AG04449 (cell line): Measurements from ENCODE around the gene PTN.

Source experiments
- CTCF ChIA-PET: fragments of 350-600 bp; formaldehyde crosslinking; extraction: SDS; loops from one replicate; lab custom pipeline; 2021; ENCODE audit warnings: antibody characterized with exemption; lab: Yijun Ruan, JAX
- POLR2A ChIA-PET: fragments of 400-600, 350-600 bp; formaldehyde crosslinking; extraction: SDS; loops from one replicate; lab custom pipeline; 2020; ENCODE audit warnings: antibody characterized with exemption, inconsistent platforms; lab: Yijun Ruan, JAX
- DNase-seq: peaks from one replicate; pipeline ENCODE4 v3.0.0-alpha.2; 2010; ENCODE audit warnings: low read depth, low spot score
- H3K4me3 ChIP-seq: 2 replicates; pipeline ENCODE4 v1.5.1; 2011; ENCODE audit warnings: low read depth, mild to moderate bottlenecking, control low read depth, low read length
- CTCF ChIP-seq: IDR thresholded peaks from one replicate; pipeline ENCODE4 v1.5.1; 2011; ENCODE audit warnings: mild to moderate bottlenecking, moderate library complexity, low read length, control low read depth, inconsistent platforms; ENCODE audit not compliant: insufficient read depth; ENCODE audit errors: missing control alignments

The PTN gene

DNA sequence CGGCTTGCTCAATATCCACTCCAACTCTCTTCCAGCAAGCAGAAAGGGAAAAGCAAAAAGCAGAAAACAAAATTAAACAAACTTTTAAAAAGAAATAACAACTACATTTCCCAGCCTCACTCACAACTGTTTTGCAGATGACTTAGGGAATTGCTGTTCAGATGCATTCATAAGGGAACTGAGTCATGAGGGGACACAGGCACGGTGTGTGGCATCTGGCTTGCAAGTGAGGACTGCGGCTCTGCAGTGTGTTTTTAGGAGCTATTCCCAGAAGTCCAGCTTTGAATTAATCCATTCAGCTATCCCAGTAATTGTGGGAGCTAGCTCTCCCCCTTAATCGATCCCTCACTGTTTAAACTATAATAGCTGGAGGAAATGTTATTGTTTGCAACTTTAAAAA is 30.3 kb downstream of the PTN start:
- ChIA-PET POLR2A (no interaction called here), CTCF (interaction anchor here (1.0 kb wide), 1 partner anchor 11 kb away, joined by 3 read pairs; no protein-coding TSS in a partner anchor)
- no peak overlapping the region for H3K4me3 ChIP-seq
- TF ChIP-seq CTCF: no peak
- no peak for DNase-seq

GRCh38 chr7:137306748-137307147 is 36.8 kb downstream of the PTN start:
- no peak for TF ChIP-seq CTCF
- DNase-seq: no peak
- POLR2A ChIA-PET: no interaction called here
- CTCF ChIA-PET: no interaction called here
- no peak overlapping the region for H3K4me3 ChIP-seq

- TF ChIP-seq CTCF: no peak
- no peak for DNase-seq
- ChIA-PET POLR2A (no interaction called here), CTCF (no interaction called here)
- no peak overlapping the region for H3K4me3 ChIP-seq
Measured at GRCh38 chr7:137305901-137306621, 37.5 kb downstream of the PTN start.

GRCh38 chr7:137304624-137305235 is 38.8 kb downstream of the PTN start:
- POLR2A ChIA-PET: no interaction called here
- no peak for TF ChIP-seq CTCF
- CTCF ChIA-PET: no interaction called here
- DNase-seq: no peak
- no peak overlapping the region for H3K4me3 ChIP-seq

DNA sequence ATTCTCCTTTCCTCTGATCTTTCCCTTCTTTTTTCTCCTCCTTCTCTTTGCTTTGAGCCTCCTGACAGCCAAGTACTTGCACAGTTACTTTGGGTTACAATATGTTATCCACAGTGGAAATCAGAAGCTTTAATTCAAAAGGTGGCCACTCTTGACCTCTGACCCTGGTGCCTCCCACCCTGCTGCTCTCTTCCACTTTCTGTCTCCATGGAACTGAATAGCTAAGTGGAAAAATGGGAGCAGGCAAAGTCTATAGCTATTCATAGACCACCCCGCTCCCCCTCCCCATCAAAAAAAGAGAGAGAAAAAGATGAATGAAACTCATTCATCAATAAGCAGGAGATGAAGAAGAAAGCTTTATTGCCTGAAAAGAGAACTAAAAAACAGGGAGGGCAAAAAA is 39.4 kb downstream of the PTN start:
- TF ChIP-seq CTCF: no peak
- ChIA-PET CTCF (no interaction called here), POLR2A (no interaction called here)
- H3K4me3 ChIP-seq: no peak overlapping the region
- no peak for DNase-seq

DNA sequence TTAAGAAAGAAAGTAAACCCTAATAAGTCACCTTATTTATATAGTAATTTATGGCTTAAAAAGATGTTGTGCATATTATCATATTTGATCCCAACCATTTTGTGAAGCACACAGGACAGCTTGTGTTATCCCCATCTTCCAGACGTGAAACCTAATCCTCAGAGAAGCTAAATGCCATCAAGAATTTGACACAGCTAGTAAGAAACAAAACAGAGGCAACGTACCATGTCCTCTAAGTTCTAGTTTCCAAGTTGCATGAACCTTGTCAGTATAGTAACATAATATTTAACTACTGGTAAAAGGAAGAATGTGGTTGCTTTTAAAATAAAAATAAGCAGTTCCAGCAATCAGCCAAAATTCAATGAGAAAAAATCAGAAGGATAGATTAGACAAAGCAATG is 41.5 kb downstream of the PTN start:
- DNase-seq: no peak

More for the DNA sequence above, 41.5 kb downstream of the PTN start:
- TF ChIP-seq CTCF: no peak
- H3K4me3 ChIP-seq: no peak overlapping the region
- ChIA-PET POLR2A (no interaction called here), CTCF (interaction anchor here (0.7 kb wide), 1 partner anchor 42 kb away, joined by 3 read pairs; no protein-coding TSS in a partner anchor)
